HCT116 (cell line): Measurements from ENCODE around the gene ATXN1. TPM values are rescaled to one million over a fixed set of nuclear protein-coding genes. Genes with fewer than 3 reads are reported as not detected.

Experiments
- ATAC-seq: fragments of 200-7000 bp; cut with Tn5 transposase; 2 replicates; pipeline ENCODE4 v1.9.1; 2020; ENCODE audit warnings: mild to moderate bottlenecking, moderate library complexity
- BruUV-seq: library from RNA; stranded (reverse); fragments of 400-500 nt; replicated peaks from 2 replicates; lab custom pipeline; 2021; lab: Mats Ljungman, UMichigan
- CTCF ChIA-PET: fragments of 300-600 bp; sonication (Branson Sonifier 250); formaldehyde crosslinking; loops from one replicate; lab custom pipeline; 2021; ENCODE audit warnings: antibody characterized with exemption; lab: Charles Lee
- POLR2A ChIA-PET: fragments of 300-600, 350-600 bp; sonication (Branson Sonifier 250); formaldehyde crosslinking; loops from one replicate; lab custom pipeline; 2021; ENCODE audit warnings: antibody characterized with exemption; lab: Charles Lee
- RAD21 ChIA-PET, 2 experiments: fragments of 300-600 bp; sonication (Branson Sonifier 250); formaldehyde crosslinking; loops; one replicate each; lab custom pipeline; 2023; ENCODE audit warnings: low total read pairs in 2 of 2; ENCODE audit not compliant: uncharacterized antibody in 2 of 2, unreplicated experiment in 2 of 2, low non-redundant PET in 1 of 2; lab: Charles Lee
- DNase-seq: peaks from one replicate; pipeline ENCODE4 v3.0.0-alpha.2; 2010; ENCODE audit warnings: low read depth, low spot score
- H2AFZ ChIP-seq: fragments of 200-600 bp; shearing (Covaris generic), sonication (generic); 2 replicates; pipeline ENCODE4 v1.6.1; 2017; ENCODE audit warnings: low read depth, mixed run types, mixed read lengths, antibody characterized with exemption, low read length; ENCODE audit not compliant: poor library complexity, severe bottlenecking
- H3K27ac ChIP-seq: 2 replicates; pipeline ENCODE4 v1.5.1; 2012; ENCODE audit warnings: low read depth, low read length
- H3K27me3 ChIP-seq: fragments of 200-600 bp; sonication (generic); 2 replicates; pipeline ENCODE4 v1.6.1; 2016; ENCODE audit warnings: mixed run types, low read length, mixed read lengths; ENCODE audit not compliant: insufficient read depth
- H3K36me3 ChIP-seq, 2 experiments: fragments of 200-500 bp in 1 of 2; fragments of 200-600 bp in 1 of 2; sonication (Bioruptor generic) in 1 of 2; sonication (generic) in 1 of 2; 2 replicates each; pipeline versions ENCODE4 v1.5.1 to v1.6.1; 2014 to 2016; ENCODE audit warnings: low read length in 2 of 2, inconsistent platforms in 1 of 2, mixed read lengths in 1 of 2, mixed run types in 1 of 2; ENCODE audit not compliant: insufficient read depth in 2 of 2, control insufficient read depth in 1 of 2
- H3K4me1 ChIP-seq, 2 experiments: fragments of 200-600 bp in 1 of 2; sonication (generic) in 1 of 2; 2 replicates each; pipeline versions ENCODE4 v1.5.1 to v1.6.1; 2012 to 2017; ENCODE audit warnings: low read length in 2 of 2, inconsistent platforms in 1 of 2, mild to moderate bottlenecking in 1 of 2, mixed read lengths in 1 of 2, mixed run types in 1 of 2, moderate library complexity in 1 of 2; ENCODE audit not compliant: insufficient read depth in 2 of 2, control insufficient read depth in 1 of 2
- H3K4me2 ChIP-seq: fragments of 200-600 bp; sonication (generic); 2 replicates; pipeline ENCODE4 v1.6.1; 2017; ENCODE audit warnings: mixed run types, low read length, mixed read lengths
- H3K4me3 ChIP-seq, 2 experiments: fragments of 200-600 bp in 1 of 2; sonication (generic) in 1 of 2; replicated peaks in 1 of 2; 2 replicates each; pipeline ENCODE4 v1.5.1; 2011 to 2016; ENCODE audit warnings: low read length in 2 of 2, control low read depth in 1 of 2, low read depth in 1 of 2, mild to moderate bottlenecking in 1 of 2, mixed read lengths in 1 of 2, mixed run types in 1 of 2
- H3K79me2 ChIP-seq: fragments of 200-600 bp; sonication (generic); 2 replicates; pipeline ENCODE4 v1.6.1; 2017; ENCODE audit warnings: mild to moderate bottlenecking, mixed run types, low read length, moderate library complexity, mixed read lengths; ENCODE audit not compliant: insufficient read depth
- H3K9ac ChIP-seq: fragments of 200-600 bp; sonication (generic); 2 replicates; pipeline ENCODE4 v1.6.1; 2016; ENCODE audit warnings: low read length, mixed read lengths
- H3K9me2 ChIP-seq: fragments of 200-600 bp; sonication (generic), shearing (Covaris generic); 2 replicates; pipeline ENCODE4 v1.6.1; 2017; ENCODE audit warnings: mixed run types, mild to moderate bottlenecking, moderate library complexity; ENCODE audit not compliant: insufficient read depth
- H3K9me3 ChIP-seq, 2 experiments: fragments of 200-500 bp in 1 of 2; fragments of 200-600 bp in 1 of 2; sonication (Bioruptor generic) in 1 of 2; sonication (generic) in 1 of 2; 2 replicates each; pipeline ENCODE4 v1.6.1; 2014 to 2017; ENCODE audit warnings: low read length in 2 of 2, mixed read lengths in 2 of 2, inconsistent platforms in 1 of 2, low read depth in 1 of 2, mild to moderate bottlenecking in 1 of 2, mixed run types in 1 of 2, moderate library complexity in 1 of 2; ENCODE audit not compliant: control insufficient read depth in 1 of 2, insufficient read depth in 1 of 2
- H4K20me1 ChIP-seq: fragments of 200-600 bp; sonication (generic), shearing (Covaris generic); 2 replicates; pipeline ENCODE4 v1.6.1; 2017; ENCODE audit warnings: mixed run types, mild to moderate bottlenecking, moderate library complexity; ENCODE audit not compliant: insufficient read depth
- POLR2AphosphoS5 ChIP-seq: IDR thresholded peaks from 2 replicates; pipeline ENCODE4 v1.6.1; 2011; ENCODE audit warnings: mild to moderate bottlenecking, low read depth, low read length, moderate library complexity
- RAD21 ChIP-seq: IDR thresholded peaks from 2 replicates; pipeline ENCODE4 v1.6.1; 2012; ENCODE audit warnings: low read depth, mild to moderate bottlenecking
- TCF7L2 ChIP-seq: IDR thresholded peaks from 2 replicates; pipeline ENCODE4 v1.7.0; 2011; ENCODE audit warnings: borderline replicate concordance, inconsistent platforms; ENCODE audit not compliant: insufficient read depth, insufficient read length; ENCODE audit errors: extremely low read depth
- ZNF274 ChIP-seq: fragments of 200-500 bp; sonication (Bioruptor generic); IDR thresholded peaks from 2 replicates; pipeline ENCODE4 v1.6.1; 2014; ENCODE audit warnings: mild to moderate bottlenecking, low read depth, low read length, inconsistent platforms
- intact Hi-C: fragments of 100-400 bp; cut with micrococcal nuclease; formaldehyde crosslinking; loops from 2 replicates; pipeline ENCODE4 v1.10.0; 2022
- total RNA-seq: library from RNA; stranded (reverse); gene quantifications from one replicate; pipeline ENCODE4 v1.2.1, GENCODE V29; 2021; ENCODE audit not compliant: unreplicated experiment
- TF ChIP-seq, protein P1 (sequence below): IDR thresholded peaks from 2 replicates; pipeline ENCODE4 v1.6.1; 2012
- TF ChIP-seq, protein P2 (sequence below): IDR thresholded peaks from 2 replicates; pipeline ENCODE4 v1.6.1; 2011; ENCODE audit warnings: mild to moderate bottlenecking, low read length, moderate library complexity; ENCODE audit not compliant: insufficient replicate concordance; ENCODE audit errors: extremely low read depth
- TF ChIP-seq, protein P3 (sequence below): IDR thresholded peaks from 2 replicates; pipeline ENCODE4 v1.6.1; 2012
- TF ChIP-seq, protein P4 (sequence below), 3 experiments: fragments of 200-600 bp in 1 of 3; sonication (generic) in 1 of 3; IDR thresholded peaks in 2 of 3; conservative IDR thresholded peaks in 1 of 3; 2 replicates each; pipeline ENCODE4 v1.5.1; 2012 to 2017; ENCODE audit warnings: low read depth in 2 of 3, low read length in 2 of 3, antibody characterized with exemption in 1 of 3, borderline replicate concordance in 1 of 3, control low read depth in 1 of 3, mild to moderate bottlenecking in 1 of 3, mixed read lengths in 1 of 3, mixed run types in 1 of 3, moderate library complexity in 1 of 3; ENCODE audit not compliant: insufficient read depth in 1 of 3

Gene ATXN1
- total RNA-seq, 1 experiment from 2014 or later: 21.0 TPM

DNA sequence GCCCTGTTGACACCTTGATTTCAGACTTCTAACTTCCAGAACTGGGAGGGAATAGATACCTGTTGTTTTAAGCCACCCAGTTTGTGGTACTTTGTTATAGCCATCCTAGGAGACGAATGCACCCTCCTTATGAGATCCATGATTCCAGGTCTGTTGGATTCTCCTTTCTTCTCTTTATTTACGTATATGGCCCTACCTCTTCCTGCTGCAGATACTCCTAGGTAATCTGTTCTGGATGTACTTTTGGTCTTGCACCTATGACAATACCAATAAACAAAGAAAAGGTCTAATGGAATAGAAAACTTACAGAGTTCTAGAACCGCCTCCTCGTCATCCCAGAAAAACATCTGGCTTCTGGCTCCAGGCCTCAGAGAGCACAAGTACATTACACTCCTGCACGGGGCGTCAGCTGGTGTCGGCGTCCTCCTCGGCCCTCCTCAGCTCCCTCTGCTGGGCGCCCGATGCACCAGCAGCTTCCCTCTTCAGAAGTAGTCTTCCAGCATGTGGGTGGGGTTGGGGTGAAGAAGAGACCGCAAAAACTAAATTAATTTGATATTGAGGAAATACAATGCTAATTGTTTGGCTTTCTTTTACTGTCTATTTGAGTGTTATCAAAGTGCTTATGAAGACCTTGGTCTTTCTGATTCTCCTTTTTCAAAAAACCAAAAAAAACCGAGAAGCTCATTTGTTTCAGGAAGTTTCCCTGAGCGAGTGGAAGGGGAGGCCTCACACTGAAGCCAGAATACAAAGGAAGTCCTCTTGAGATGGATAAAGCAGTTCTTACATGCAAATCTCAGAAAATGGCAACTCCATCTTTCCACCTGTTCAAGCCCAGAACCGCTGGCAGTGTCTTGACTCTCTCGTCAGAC lies 9.7 kb upstream of the ATXN1 start:
- Histone ChIP-seq H3K27ac (peak overlapping the region; percentile 70; the same call in 1 of the 2 replicates), H3K79me2 (no peaks in the 10 kb centered on the region), H3K36me3 (no peaks in the 10 kb centered on the region), H3K4me2 (peak overlapping the region; percentile 79), H3K9me3 (no peaks in the 10 kb centered on the region), H4K20me1 (no peaks in the 10 kb centered on the region), H2AFZ (peak overlapping the region; percentile 72), H3K4me1 (peaks cover 47 to 57% of the 10 kb centered on the region in 2 experiments), H3K9me2 (no peaks in the 10 kb centered on the region), H3K4me3 (peak overlapping the region in 1 of 2 experiments; percentile 6; a peak in 2 of 4 replicates), H3K9ac (0 out of 2 replicates have a peak overlapping the region, but pooled peaks have one; percentile 33), H3K27me3 (no peaks in the 10 kb centered on the region)
- peak; percentile 74 for ATAC-seq
- ChIA-PET RAD21 (interaction anchor here (0.5 to 1.0 kb wide), 3 partner anchors 58 to 226 kb away, joined by 3 to 5 read pairs (median 3); no protein-coding TSS in a partner anchor), POLR2A (interaction anchor here (1.1 to 1.6 kb wide), 2 partner anchors 11 to 89 kb away, joined by 3 read pairs; no protein-coding TSS in a partner anchor), CTCF (interaction anchor here (0.6 to 2.9 kb wide), 20 partner anchors 8 to 437 kb away, joined by 3 to 32 read pairs (median 4); partner anchors contain the start of gene ATXN1)
- intact Hi-C loops: loop anchor here (2.0 to 5.0 kb wide), 2 partner anchors 369 to 438 kb away; no protein-coding TSS in a partner anchor
- BruUV-seq: TSS peak; percentile 42
- peak; percentile 68 for DNase-seq
- TF ChIP-seq, protein P1, sequence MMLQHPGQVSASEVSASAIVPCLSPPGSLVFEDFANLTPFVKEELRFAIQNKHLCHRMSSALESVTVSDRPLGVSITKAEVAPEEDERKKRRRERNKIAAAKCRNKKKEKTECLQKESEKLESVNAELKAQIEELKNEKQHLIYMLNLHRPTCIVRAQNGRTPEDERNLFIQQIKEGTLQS: no peak
- TF ChIP-seq, protein P2, sequence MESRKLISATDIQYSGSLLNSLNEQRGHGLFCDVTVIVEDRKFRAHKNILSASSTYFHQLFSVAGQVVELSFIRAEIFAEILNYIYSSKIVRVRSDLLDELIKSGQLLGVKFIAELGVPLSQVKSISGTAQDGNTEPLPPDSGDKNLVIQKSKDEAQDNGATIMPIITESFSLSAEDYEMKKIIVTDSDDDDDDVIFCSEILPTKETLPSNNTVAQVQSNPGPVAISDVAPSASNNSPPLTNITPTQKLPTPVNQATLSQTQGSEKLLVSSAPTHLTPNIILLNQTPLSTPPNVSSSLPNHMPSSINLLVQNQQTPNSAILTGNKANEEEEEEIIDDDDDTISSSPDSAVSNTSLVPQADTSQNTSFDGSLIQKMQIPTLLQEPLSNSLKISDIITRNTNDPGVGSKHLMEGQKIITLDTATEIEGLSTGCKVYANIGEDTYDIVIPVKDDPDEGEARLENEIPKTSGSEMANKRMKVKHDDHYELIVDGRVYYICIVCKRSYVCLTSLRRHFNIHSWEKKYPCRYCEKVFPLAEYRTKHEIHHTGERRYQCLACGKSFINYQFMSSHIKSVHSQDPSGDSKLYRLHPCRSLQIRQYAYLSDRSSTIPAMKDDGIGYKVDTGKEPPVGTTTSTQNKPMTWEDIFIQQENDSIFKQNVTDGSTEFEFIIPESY: no peak
- peak; percentile 71 for TF ChIP-seq RAD21
- TF ChIP-seq, protein P3, sequence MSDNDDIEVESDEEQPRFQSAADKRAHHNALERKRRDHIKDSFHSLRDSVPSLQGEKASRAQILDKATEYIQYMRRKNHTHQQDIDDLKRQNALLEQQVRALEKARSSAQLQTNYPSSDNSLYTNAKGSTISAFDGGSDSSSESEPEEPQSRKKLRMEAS: peak; percentile 74
- TF ChIP-seq, protein P4, sequence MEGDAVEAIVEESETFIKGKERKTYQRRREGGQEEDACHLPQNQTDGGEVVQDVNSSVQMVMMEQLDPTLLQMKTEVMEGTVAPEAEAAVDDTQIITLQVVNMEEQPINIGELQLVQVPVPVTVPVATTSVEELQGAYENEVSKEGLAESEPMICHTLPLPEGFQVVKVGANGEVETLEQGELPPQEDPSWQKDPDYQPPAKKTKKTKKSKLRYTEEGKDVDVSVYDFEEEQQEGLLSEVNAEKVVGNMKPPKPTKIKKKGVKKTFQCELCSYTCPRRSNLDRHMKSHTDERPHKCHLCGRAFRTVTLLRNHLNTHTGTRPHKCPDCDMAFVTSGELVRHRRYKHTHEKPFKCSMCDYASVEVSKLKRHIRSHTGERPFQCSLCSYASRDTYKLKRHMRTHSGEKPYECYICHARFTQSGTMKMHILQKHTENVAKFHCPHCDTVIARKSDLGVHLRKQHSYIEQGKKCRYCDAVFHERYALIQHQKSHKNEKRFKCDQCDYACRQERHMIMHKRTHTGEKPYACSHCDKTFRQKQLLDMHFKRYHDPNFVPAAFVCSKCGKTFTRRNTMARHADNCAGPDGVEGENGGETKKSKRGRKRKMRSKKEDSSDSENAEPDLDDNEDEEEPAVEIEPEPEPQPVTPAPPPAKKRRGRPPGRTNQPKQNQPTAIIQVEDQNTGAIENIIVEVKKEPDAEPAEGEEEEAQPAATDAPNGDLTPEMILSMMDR (IDR thresholded peaks at IDR 0.05 in 2 of 3, conservative IDR thresholded peaks at IDR 0.05 in 1 of 3; ENCODE audit: borderline replicate concordance in 1 of 3, insufficient read depth in 1 of 3, low read depth in 2 of 3, low read length in 2 of 3): peak; percentile 86 to 97 (median 96)
- TF ChIP-seq TCF7L2: no peak
- peak; percentile 34; the same call in 1 of the 2 replicates for TF ChIP-seq POLR2AphosphoS5
- no peak for TF ChIP-seq ZNF274
